GM19467 (cell line): Measurements from ENCODE around the gene GPHA2.
"Not testable (repeated sequence)": the region's sequence is repeated elsewhere in the genome, so short reads cannot be mapped to it uniquely, and the experiment has no call there.

Experiments used
- ATAC-seq: cut with Tn5 transposase; IDR thresholded peaks from one replicate; pipeline ENCODE4 v1.9.1; 2021; ENCODE audit warnings: mild to moderate bottlenecking, moderate library complexity; ENCODE audit not compliant: unreplicated experiment

The GPHA2 gene

GRCh38 chr11:64935359-64936081 lies at the start of gene GPHA2:
TSS of gene GPHA2 (minus strand) at chr11:64935893. CDS start at chr11:64935460, 433 bp downstream.
- ATAC-seq: no peak

- not testable (repeated sequence) for ATAC-seq
Measured at GRCh38 chr11:64983339-64983738, 47.6 kb upstream of the GPHA2 start.

GRCh38 chr11:64976651-64977050 lies 41.0 kb upstream of the GPHA2 start:
- no peak for ATAC-seq

GRCh38 chr11:64974124-64974523 lies 38.4 kb upstream of the GPHA2 start:
- no peak for ATAC-seq

GRCh38 chr11:64971421-64972233 lies 35.9 kb upstream of the GPHA2 start, which contains the start of gene MAJIN:
TSS of gene MAJIN (minus strand) at chr11:64972108. CDS start at chr11:64959405, 12,703 bp downstream.
- no peak for ATAC-seq

GRCh38 chr11:64970731-64971151 lies 35.0 kb upstream of the GPHA2 start:
- ATAC-seq: no peak

- ATAC-seq: no peak
Measured at GRCh38 chr11:64969209-64969608, 33.5 kb upstream of the GPHA2 start.

GRCh38 chr11:64967375-64967774 lies 31.7 kb upstream of the GPHA2 start:
- ATAC-seq: no peak

- ATAC-seq: no peak
Measured at GRCh38 chr11:64963072-64963631, 27.5 kb upstream of the GPHA2 start.

GRCh38 chr11:64960719-64961118 lies 25.0 kb upstream of the GPHA2 start:
- no peak for ATAC-seq

- no peak for ATAC-seq
Measured at GRCh38 chr11:64959498-64959897, 23.8 kb upstream of the GPHA2 start.

GRCh38 chr11:64954201-64954600 lies 18.5 kb upstream of the GPHA2 start:
- no peak for ATAC-seq

GRCh38 chr11:64951529-64951928 lies 15.8 kb upstream of the GPHA2 start:
- ATAC-seq: no peak

GRCh38 chr11:64947208-64947814 lies 11.6 kb upstream of the GPHA2 start:
- ATAC-seq: no peak

GRCh38 chr11:64936539-64936938 lies 846 bp upstream of the GPHA2 start:
- ATAC-seq: no peak

- ATAC-seq: no peak
Measured at GRCh38 chr11:64934682-64935358, 873 bp downstream of the GPHA2 start.

- ATAC-seq: no peak
Measured at GRCh38 chr11:64933935-64934681, 1.6 kb downstream of the GPHA2 start.

GRCh38 chr11:64933213-64933934 lies 2.3 kb downstream of the GPHA2 start:
- ATAC-seq: no peak

- no peak for ATAC-seq
Measured at GRCh38 chr11:64932324-64932723, 3.4 kb downstream of the GPHA2 start.
